GM19239 (cell line): Measurements from ENCODE around the gene IL10RB.
"Not testable (repeated sequence)": the region's sequence is repeated elsewhere in the genome, so short reads cannot be mapped to it uniquely, and the experiment has no call there.

Experiments
- DNase-seq: peaks from one replicate; pipeline ENCODE4 v3.0.0; 2011; ENCODE audit warnings: low spot score; ENCODE audit not compliant: insufficient read length
- FAIRE-seq: peaks from 2 replicates; lab custom pipeline; 2011; peaks lifted over from hg19 to GRCh38; lab: Jason Lieb, UNC

The IL10RB gene

DNA sequence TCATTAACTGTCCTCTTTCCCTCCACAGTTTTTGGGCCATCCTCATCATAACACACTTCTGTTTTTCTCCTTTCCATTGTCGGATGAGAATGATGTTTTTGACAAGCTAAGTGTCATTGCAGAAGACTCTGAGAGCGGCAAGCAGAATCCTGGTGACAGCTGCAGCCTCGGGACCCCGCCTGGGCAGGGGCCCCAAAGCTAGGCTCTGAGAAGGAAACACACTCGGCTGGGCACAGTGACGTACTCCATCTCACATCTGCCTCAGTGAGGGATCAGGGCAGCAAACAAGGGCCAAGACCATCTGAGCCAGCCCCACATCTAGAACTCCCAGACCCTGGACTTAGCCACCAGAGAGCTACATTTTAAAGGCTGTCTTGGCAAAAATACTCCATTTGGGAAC lies 30.0 kb downstream of the IL10RB start:
- peak; percentile 13 for DNase-seq
- peak; percentile 47 for FAIRE-seq

- peak; percentile 37 for DNase-seq
- peak; percentile 87 for FAIRE-seq
Measured at GRCh38 chr21:33299181-33299752, 33.1 kb downstream of the IL10RB start.

DNA sequence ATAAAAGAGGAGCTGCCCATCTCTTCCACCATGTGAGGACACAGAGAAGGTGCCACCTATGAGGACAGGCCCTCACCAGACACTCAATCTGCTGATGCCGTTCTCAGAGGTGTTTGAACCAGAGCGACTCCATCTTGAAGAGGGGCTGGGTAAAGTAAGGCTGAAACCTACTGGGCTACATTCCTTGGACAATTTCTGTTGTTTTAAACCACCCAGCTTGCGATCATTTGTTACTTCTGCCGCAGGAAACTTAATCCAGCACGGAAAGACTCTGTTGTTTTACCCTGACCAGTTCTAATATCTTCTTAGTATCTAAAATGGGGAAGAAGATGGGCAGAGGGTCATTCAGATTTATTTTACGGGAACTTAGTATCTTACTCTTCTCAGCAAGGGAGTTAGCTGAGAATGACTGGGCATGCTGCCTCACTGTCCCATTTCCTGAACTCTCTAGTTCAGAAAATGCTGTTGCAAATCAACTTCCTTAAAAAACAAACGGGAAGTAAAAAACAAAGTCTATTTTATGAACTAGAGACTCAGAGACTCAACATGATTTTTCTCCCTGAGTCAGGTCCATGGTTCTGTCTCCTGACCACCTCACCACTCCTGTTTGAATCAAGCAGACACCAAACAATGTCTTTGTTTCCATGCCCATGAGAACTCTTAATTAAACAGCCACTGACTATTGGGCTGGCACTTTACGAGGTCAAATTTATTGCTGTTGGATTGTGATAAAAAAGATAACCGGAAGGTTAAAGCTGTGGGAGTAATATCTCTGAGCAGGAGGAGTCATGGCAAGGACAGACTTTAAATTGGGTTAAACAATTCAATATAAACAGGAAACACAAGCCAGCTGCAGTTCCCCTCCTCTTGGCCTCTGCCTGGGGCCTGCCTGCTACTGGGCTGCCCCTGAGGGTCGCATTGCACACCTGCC lies 34.8 kb downstream of the IL10RB start:
- FAIRE-seq (peak; percentile 14), DNase-seq (no peak)

DNA sequence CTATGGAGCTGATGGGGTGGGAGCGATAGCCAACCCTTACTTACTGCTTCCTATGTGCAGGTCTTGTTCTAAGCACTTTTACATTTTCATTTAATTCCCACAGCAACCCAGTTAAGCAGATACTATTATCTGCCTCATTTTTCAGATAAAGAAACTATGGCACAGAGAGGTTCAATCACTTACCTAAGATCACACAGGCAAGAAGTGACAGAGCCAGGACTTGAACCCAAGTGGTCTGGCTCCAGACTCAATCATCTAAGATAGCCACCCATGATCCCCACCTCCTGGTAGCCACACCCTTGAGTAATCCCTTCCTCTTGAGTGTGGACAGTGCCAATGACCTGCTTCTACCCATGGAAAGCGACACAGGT lies 35.5 kb downstream of the IL10RB start:
- FAIRE-seq = no peak
- DNase-seq = no peak

GRCh38 chr21:33302055-33302454 lies 35.9 kb downstream of the IL10RB start:
- DNase-seq (no peak), FAIRE-seq (no peak)

DNA sequence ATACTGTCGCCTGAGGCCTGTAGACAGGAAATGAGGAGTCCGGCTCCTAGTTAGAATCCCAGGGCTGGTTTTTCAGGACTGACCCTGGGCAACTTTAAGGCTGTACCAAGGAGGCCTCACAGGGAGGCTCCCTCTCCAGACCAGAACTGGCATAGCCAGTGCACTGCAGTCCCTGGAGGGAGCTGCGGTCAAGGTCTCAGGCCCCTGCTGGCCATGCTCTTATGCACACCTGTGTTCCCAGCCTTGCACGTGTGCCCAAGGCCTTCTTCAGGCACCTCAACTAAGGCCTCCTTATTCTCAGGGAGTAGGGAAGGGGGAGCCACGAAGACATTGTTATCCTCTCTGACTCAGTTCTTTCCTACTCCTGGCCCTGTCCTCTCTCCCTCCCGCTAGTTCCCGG lies 36.6 kb downstream of the IL10RB start:
- FAIRE-seq (no peak), DNase-seq (no peak)

- FAIRE-seq (no peak), DNase-seq (no peak)
Measured at GRCh38 chr21:33305344-33305671, 39.1 kb downstream of the IL10RB start.

GRCh38 chr21:33305938-33306337 lies 39.8 kb downstream of the IL10RB start:
- FAIRE-seq (no peak), DNase-seq (no peak)

DNA sequence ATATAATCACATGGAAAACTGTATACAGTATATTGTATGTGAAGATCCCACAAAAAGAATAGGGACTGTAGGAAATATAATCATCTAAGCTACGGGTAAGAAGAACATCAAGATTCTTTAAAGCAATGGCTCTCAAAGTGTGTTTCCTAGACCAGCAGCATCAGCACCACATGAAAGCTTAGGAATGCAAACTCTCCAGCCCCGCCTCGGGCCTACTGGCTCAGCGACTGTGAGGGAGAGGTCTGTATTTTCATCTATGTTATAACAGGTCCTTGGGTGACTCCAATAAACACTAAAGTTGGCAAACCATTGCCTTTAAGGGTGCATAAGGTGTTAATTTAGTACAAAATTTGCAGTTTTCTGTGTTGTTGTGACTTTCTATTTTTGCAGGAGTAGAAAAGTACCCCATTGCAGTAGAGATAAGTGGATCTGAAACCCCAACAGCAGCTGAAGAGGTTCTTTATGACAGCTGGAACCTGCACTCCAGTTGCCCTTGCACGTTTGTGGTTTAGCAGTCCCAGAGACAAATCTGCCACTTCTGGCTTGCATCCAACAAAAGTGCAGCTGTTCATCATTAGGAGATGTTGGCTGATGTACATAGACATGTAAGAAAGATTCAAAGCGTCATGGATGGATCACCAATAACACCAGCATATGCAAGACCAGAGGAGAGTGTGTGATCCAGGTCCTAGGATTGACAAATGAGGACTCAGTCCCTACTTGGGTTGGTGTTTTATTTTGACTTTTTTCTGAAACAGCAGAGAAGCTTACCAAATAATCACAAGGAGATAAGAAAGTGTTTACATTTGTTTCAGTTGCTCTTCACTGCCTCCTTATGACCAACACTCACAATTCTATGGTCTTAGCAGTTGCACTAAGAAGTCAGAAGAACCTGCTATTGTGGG lies 42.7 kb downstream of the IL10RB start:
- FAIRE-seq (peak; percentile 96), DNase-seq (no peak)

- FAIRE-seq (peak; percentile 69), DNase-seq (no peak)
Measured at GRCh38 chr21:33309778-33310177, 43.6 kb downstream of the IL10RB start.

GRCh38 chr21:33312121-33312520 lies 46.0 kb downstream of the IL10RB start:
- FAIRE-seq = no peak
- no peak for DNase-seq

- no peak for FAIRE-seq
- DNase-seq = no peak
Measured at GRCh38 chr21:33313183-33313582, 47.0 kb downstream of the IL10RB start.

- DNase-seq (no peak), FAIRE-seq (peak; percentile 68)
Measured at GRCh38 chr21:33313611-33314010, 47.4 kb downstream of the IL10RB start.

- FAIRE-seq (no peak), DNase-seq (no peak)
Measured at GRCh38 chr21:33314111-33314510, 47.9 kb downstream of the IL10RB start.

GRCh38 chr21:33315946-33316710 lies 50.0 kb downstream of the IL10RB start:
- DNase-seq = no peak
- no peak for FAIRE-seq

DNA sequence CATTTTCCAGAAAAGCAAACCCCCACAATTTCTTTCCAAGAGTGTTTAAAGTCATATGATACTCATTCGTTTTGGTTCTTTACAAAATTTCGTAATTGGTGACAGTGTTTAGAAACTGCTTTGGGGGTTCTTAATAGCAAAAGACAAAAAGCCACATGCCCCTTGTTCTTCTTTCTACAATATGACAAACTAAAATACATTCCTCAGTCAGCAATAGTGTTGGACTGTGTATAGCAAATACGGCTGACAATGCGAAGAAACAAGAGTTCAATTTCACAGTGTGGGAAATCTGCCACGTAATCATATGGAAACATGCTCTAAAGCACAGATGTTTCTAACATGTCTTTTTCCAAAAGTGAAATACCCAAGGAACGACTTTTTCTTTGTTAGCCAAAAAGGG lies 51.0 kb downstream of the IL10RB start:
- FAIRE-seq = no peak
- DNase-seq = no peak

GRCh38 chr21:33317786-33318486 lies 51.8 kb downstream of the IL10RB start:
- no peak for FAIRE-seq
- no peak for DNase-seq

DNA sequence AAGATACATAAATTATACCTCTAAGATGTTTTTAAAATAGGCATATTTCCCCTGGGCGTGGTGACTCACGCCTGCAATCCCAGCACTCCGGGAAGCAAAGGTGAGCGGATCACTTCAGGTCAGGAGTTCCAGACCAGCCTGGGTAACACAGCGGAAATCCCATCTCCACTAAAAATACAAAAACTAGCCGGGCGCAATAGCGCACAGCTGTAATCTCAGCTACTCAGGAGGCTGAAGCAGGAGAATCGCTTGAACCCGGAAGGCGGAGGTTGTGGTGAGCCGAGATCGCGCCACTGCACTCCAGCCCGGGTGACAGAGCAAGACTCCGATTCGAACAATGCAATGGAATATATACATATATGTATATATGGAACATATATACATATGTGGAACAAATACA lies 54.8 kb downstream of the IL10RB start:
- not testable (repeated sequence) for DNase-seq, FAIRE-seq

- DNase-seq, FAIRE-seq: not testable (repeated sequence)
Measured at GRCh38 chr21:33323610-33324009, 57.4 kb downstream of the IL10RB start.
